HFF-Myc (cell line): ENCODE data around the gene RTP2.

ENCODE experiments used
- DNase-seq: peaks from one replicate; pipeline ENCODE4 v3.0.0-alpha.2; 2011; ENCODE audit warnings: low read depth; ENCODE audit errors: extremely low read depth
- H3K4me3 ChIP-seq: replicated peaks from 2 replicates; pipeline ENCODE4 v1.5.1; 2011; ENCODE audit warnings: low read depth, mild to moderate bottlenecking, control low read depth, low read length
- TF ChIP-seq, protein P1 (sequence below): IDR thresholded peaks from 2 replicates; pipeline ENCODE4 v1.5.1; 2012; ENCODE audit warnings: mild to moderate bottlenecking, low read depth, low read length, control low read depth; ENCODE audit errors: missing control alignments

Gene RTP2

DNA sequence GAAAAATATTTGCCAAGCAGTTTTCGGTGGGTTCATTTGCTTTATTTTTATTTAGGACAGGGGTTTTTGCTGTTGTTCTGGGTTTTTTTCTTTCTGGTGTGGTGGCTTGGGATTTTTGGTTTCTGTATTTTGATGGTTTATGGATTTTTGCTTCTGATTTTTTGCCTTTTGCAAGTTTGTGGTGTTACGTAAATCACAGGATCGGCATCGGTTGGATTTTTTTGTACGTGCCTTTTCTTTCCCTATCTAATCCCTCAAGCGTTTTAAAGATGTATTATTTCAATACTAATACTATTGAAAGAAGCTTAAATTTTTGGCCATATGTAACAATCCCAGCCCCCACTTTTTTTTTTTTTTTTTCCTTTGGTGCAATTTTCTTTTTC, 43.7 kb upstream of the RTP2 start:
- H3K4me3 ChIP-seq, result peak overlapping the region; percentile 88
- TF ChIP-seq, protein P1, sequence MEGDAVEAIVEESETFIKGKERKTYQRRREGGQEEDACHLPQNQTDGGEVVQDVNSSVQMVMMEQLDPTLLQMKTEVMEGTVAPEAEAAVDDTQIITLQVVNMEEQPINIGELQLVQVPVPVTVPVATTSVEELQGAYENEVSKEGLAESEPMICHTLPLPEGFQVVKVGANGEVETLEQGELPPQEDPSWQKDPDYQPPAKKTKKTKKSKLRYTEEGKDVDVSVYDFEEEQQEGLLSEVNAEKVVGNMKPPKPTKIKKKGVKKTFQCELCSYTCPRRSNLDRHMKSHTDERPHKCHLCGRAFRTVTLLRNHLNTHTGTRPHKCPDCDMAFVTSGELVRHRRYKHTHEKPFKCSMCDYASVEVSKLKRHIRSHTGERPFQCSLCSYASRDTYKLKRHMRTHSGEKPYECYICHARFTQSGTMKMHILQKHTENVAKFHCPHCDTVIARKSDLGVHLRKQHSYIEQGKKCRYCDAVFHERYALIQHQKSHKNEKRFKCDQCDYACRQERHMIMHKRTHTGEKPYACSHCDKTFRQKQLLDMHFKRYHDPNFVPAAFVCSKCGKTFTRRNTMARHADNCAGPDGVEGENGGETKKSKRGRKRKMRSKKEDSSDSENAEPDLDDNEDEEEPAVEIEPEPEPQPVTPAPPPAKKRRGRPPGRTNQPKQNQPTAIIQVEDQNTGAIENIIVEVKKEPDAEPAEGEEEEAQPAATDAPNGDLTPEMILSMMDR, result no peak
- DNase-seq, result no peak

DNA sequence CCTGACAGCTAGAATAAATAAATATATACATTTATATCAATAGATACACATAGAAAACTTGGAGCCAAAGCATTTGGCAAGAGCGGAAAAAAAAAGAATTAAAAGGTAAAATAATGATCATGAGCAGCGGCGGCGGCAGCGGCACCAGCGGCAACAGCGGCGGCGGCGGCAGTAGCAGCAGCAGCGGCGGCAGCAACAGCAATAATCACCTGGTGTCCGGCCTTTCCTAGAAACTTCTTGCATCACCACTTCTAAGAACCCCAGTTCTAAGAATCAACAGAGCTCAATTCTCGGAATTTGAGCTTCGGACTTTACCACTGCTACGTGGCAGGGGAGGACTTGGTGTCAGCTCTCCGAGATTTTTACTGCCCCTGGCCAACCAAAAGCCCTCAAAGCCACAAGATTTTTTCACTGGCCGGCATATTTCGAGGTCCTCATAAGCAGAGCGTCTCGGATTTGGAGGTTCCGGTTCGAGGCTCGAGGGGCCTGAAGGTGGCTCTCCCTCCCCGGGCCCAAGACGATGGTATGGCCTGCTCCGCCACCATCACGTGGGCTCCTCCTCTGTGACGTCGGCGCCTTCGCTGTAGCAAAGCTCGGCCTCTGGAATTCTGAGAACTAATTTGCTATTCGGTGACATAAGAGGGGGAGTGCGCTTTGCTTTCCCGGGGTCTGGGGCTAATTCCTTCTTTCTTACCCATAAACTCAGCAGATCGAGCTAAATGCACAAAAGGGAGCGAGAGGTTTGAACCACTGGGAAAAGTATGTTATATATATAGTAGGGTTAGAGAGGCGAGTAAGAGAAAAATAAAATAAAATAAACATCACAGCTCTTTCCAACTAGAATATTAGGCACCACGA, 43.1 kb upstream of the RTP2 start, which contains the start of gene BCL6:
Gene BCL6 (minus strand): TSS at position 268 of the 858 bp plus-strand sequence. CDS start 11,775 bp downstream, outside the sequence.
- TF ChIP-seq, protein P1, result no peak
- peak within 1 kb of the TSS; percentile 88 for H3K4me3 ChIP-seq
- DNase-seq, result peak; percentile 95

DNA sequence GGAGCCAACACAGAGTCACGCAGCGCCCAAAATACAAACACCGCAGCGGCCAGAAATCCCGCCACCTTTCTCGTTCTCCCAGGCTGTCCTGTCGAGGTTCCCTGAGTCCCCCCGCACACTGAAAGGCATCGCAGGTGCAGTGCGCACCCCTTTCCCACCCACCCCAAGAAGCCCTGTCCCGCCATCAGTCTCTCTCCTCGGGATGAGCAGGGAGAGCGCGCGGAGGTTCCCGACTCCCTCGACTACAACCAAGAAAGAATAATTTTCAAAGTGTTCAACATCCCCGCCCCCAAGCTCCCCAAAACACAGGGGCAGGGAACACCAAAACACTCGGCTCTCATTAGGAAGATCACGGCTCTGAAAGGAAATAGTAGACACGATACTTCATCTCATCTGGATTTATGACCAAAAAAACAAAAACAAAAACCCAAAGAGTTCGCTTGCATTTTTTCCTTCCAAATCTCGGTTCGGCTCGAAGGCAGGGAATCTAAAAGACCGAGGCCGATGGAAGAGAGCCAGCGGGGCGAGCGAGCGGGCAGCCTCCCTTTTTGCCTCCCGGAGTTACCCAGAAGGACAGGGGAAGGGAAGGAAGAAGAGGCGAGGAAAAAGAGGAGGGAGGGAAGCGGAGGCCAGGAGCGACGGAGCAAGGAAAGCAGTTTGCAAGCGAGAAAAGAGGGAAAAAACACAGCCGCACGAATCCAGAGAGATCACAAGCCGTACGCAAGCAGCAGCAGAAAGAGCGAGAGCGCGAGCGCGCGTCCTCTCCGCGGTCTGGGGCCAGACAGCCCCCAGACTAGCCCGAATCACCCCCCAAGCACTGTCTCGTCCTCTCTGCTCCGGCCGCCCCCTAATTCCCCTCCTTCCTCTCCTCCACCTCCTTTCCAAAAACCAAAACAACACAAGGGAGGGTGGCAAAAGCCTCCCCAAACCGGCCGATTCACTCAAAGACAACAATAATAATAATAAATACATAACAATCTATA, 42.1 kb upstream of the RTP2 start:
- TF ChIP-seq, protein P1, result no peak
- peak overlapping the region; percentile 88 for H3K4me3 ChIP-seq
- DNase-seq, result no peak

DNA sequence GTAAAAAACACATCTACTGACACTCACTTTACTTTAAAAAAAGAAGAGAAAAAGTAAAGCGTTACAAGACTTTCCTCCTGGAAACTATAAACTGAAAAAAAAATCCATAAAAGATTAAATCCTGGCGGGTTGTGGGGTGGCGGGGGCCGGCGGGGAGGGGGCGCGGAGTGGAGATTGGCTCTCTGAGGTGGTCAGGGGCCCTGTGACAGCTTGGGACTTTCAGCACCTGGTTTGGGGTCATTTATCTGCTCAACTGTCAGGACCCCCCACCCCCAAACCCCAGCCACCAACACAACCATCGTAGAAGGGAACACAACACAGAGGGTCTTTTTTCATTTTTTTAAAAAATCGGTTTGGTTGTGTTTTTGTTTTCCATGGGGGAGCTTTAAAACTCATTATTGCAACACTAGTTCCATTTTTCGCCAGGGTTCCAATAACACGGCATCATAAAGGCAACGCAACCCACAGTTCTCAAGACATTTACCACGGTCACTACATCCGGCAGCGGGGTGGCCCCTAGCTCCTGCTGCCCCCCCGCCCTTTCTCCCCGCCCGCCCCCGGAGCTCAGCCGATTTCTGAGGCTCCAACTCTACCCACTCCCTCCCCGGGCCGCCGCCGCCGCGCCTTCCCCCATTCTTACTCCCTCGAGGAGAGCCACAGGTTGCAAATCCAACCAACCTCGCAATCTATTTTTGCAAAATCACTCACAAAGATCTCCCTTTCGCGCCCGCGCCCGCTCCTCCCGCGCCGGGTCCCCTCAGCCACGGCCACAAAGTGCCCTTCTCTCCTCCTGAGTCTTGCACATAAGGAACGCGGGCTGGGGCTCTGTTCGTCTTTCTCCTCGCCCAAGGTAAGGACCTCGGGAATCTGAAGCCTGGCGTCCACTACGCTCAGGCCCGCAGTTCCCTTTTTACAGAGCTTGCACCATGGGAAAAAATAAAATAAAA, 41.1 kb upstream of the RTP2 start:
- H3K4me3 ChIP-seq, result peak overlapping the region; percentile 88
- TF ChIP-seq, protein P1, result no peak
- DNase-seq, result no peak

DNA sequence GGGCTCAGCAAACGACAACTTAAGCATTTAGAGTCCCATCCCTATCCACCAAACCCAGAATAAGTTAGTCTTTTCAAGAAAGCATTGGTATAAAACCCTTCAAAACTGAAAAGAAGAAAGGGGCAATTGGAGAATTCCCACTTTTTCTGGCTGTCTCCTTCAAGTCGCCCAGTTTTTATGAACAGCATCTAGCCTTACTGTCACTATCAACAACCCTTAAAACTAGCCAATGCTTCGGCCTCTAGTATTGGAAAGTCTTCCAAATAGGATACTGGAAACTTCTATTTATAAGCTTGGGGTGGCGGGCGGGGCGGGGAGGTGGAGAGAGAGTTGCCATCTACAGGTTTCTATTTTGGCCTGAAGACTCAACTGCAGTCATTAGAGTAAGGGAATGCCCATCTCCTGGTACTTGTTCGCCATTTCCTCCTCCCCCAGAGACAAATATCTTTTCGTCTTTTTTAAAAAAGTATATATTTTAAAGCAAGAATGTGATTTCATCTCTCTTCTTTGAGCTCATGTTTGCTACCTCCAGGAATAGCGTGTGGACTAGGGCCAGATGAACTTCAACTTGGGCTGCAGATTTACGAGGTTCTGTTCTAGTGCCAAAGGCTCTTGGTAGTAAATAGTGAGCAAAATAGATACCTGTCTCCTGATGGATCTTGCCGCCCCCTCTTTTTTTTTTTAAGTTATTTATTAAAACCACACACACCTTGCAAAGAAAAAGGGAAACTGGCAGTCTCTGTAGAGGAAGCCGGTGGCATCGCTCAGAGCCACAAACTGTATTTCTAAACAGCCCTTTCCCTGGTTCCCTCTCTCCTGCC, 40.2 kb upstream of the RTP2 start:
- TF ChIP-seq, protein P1, result no peak
- no peak for DNase-seq
- H3K4me3 ChIP-seq, result peak overlapping the region; percentile 88
